Stimulated activated CD4-positive, alpha-beta T cell treated with anti-CD3 and anti-CD28 coated beads, Interleukin-2, amount 100 ng/mL, for 48 hours (primary cell): Measurements from ENCODE around the gene MMP23B.

ENCODE experiments used
- DNase-seq, 2 donors: peaks; one replicate each; pipeline ENCODE4 v3.0.0-alpha.2; 2020

The MMP23B gene

DNA sequence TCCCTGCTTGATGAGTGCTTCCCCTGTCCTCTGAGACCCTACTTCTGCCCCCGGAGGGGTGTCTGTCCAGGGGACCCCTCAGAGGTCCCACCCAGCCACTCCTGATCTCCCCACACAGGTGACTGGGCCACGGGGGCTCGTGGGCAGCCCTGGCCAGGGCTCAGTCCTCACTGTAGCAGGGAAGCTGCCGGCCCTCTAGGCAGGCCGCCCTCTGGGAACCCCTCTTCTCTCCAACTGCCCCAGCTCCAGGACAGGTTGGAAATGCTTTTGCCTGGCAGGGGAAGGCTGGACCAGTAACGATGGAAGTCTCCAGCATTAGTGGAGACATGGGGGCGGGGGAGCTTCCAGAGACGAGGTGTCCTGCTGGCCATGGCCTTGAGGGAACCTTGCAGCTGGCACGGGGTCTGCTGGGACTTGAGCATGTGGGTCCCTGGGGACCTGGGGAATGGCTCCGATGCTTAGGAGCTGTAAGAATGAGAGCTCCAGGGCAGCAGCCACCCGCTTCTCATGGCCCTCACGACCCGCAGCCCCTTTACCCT, 28.9 kb upstream of the MMP23B start:
- no peak for DNase-seq

DNA sequence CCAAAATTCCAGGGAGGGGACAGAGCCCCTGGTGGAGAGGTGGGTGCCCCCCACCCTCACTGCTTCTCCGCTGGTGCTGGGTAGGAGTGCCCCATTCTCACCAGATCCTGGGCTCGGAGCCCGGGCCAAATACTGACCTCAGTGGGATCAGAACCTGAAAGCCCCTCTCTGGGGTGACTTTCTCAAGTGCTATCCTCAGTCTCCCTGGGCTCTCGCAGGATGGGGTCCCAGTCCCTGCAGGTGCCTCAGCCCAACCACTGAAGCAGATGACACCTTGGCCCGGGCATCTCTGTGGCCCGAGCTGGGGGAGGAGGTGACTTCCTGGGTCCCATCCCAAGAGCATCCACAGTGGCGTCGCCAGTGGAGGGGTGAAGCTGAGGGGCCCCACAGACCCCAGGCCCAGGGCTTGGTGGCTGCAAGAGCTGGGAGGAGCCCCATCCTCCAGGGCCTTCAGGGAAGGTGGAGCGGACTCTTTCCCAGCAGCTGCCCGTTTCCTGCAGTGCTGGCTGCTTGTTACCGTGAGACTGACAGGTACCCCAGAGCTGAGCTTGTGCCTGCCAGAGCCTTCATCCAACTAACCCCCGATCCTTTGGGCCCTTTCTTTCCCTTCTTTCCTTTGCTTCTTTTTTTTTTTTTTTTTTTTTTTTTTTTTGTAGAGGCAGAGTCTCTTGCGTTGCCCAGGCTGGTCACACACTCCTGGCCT, 28.2 kb upstream of the MMP23B start:
- DNase-seq, result no peak

DNA sequence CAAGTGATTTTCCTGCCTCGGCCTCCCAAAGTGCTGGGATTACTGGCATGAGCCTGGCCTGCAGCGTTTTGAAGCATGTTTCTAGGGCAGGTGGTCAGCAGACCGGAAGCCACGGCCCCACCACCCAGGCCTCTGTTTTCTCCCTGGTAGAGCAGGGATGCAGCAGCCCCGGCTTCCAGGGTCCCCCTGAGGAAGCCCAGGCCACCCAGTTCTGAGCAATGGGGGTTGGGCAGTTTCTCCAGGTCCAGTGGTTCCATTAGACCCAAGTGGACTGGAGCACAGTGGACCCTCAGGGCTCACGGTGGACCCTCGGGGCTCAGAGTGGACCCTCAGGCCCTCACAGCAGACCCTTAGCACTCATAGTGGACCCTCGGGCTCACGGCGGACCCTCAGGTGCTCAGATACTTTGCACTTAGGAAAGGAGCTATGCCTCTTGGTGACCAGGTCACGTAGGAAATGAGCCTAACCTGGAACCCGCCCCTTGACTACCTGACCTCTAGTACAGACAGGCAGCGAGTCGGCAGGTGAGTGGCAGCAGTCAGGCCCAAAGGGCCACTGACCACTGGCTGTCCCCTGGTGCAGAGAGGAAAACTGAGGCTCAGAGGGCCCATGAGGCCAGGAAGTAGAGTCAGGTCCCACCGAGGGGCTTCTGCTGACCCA, 27.5 kb upstream of the MMP23B start:
- DNase-seq, result no peak

DNA sequence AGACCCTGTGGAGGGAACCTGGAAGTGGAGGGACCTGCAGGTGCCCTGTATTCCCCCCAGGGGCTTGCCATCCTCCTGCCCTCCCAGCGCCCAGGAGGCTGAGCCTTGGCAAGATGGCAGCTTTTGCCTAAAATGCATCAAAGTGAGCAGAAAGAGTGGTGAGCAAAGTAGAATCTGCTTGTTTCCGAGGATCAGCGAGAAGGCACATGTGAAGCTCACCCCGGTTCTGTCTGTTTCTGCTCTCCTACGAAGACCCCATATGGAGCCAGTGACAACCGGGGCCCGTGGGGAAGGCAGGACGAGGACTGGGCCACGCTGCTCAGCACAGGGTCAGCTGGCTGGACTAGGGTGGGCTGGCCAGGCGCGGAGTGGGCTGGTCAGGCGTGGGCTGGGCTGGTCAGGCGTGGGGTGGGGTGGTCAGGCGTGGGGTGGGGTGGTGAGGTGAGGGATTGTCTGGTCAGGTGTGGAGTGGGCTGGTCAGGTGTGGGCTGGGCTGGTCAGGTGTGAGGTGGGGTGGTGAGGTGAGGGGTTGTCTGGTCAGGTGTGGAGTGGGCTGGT, 26.9 kb upstream of the MMP23B start:
- DNase-seq, result no peak

DNA sequence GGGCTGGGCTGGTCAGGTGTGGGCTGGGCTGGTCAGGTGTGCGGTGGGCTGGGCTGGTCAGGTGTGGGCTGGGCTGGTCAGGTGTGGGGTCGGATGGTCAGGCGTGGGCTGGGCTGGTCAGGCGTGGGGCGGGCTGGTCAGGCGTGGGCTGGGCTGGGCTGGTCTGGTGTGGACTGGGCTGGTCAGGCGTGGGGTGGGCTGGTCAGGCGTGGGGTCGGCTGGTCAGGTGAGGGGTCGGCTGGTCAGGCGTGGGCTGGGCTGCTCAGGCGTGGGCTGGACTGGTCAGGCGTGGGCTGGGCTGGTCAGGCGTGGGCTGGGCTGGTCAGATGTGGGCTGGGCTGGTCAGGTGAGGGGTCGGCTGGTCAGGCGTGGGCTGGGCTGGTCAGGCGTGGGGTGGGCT, 26.2 kb upstream of the MMP23B start:
- no peak for DNase-seq

DNA sequence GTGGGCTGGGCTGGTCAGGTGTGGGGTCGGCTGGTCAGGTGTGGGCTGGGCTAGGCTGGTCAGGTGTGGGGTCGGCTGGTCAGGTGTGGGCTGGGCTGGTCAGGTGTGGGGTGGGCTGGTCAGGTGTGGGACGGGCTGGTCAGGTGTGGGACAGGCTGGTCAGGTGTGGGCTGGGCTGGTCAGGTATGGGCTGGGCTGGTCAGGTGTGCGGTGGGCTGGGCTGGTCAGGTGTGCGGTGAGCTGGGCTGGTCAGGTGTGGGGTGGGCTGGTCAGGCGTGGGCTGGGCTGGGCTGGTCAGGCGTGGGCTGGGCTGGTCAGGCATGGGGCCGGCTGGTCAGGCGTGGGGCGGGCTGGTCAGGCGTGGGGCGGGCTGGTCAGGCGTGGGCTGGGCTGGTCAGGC, 25.7 kb upstream of the MMP23B start:
- DNase-seq, result no peak

- no peak for DNase-seq
These were observed 22.0 kb upstream of the MMP23B start for GRCh38 chr1:1609822-1610485.

- DNase-seq, result no peak
These were observed 21.2 kb upstream of the MMP23B start for GRCh38 chr1:1610796-1611195.

GRCh38 chr1:1612104-1612400, 19.9 kb upstream of the MMP23B start:
- no peak for DNase-seq

- no peak for DNase-seq
These were observed 18.4 kb upstream of the MMP23B start for GRCh38 chr1:1613509-1614082.

GRCh38 chr1:1614204-1614953, 17.6 kb upstream of the MMP23B start:
- DNase-seq, result peak; percentile 41 to 53

- no peak for DNase-seq
These were observed 17.1 kb upstream of the MMP23B start for GRCh38 chr1:1614954-1615255.

DNA sequence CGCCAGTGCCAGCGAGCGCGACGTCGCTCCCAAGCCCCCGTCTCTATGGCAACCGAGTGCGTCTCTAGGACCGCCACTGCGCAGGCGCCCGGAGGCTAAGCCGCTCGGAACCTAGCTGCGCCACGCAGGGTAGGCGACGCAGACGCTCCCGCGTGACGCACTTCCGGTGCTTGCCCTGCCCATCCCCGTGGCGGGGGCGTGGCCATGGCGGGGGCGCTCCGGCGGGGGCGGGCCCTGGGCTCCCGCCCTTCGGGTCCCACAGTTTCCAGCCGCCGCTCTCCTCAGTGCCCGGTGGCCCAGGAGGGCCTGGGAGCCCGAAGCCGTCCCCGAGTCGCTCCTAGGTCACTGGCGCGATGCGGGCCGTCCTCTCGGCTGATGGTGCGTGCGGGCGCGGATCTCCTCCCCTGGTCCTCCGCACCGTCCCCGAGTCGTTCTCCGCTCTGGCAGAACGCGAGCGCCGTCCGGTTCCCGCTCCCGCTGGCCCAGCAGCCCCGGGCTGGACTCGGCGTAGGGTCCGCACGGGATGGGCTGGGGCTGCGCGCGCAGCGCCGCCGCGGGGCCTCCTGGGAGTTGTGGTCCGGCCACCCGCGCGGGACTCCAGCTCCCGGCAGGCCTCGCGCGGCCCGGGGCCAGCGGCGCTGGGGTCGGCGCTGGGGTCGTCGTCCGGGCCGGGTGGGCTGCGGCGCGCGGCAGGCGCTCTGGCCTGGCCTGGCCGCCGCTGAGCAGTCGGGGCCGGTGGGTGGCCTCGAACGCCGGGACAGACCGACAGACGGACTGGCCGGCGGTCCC, 16.5 kb upstream of the MMP23B start, which contains the start of gene MIB2:
MIB2 (plus strand) TSS at position 245 of the 789 bp plus-strand sequence. CDS start 7,953 bp downstream, outside the sequence.
- DNase-seq, result peak; percentile 97 to 98

GRCh38 chr1:1616045-1616790, 15.8 kb upstream of the MMP23B start:
- DNase-seq, result no peak

DNA sequence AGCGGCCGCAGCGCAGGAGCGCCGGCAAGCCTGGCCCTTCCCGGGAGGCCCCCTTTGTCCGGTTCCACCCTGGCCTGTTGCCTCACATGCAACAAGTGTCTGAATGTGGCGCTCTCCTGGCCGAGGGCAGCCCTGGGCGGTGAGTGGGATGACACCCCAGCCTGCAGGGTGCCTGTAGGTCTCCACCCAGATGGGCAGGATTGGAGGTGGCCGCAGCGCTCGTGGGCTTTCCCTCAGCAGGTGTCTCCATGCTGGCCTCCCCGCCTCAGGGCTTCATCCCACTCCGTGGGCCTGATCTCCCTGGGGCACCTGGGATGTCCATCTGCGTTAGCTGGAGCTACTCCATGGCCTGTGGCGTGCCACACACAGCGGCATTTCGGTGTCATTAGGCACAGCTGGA, 15.1 kb upstream of the MMP23B start:
- no peak for DNase-seq

DNA sequence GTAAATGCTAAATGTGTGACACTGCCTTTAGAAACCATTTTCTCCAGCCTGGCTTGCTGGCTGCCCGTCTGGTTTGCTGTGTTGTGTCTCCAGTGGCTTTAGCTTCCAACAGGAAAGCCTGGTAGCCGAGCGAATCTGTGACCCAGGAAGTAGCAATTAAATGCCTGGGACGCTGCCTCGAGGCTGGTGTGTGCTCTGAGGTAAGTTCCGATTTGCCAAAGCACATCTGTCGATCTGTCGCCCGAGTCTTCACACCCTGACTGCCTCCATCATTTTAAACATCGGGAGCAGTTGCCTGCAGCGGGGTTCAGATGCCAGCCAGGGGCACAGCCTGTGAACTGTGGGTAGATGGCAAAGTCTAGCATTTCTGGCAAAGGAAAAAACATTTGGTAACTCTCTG, 14.5 kb upstream of the MMP23B start:
- no peak for DNase-seq

- DNase-seq, result no peak
These were observed 14.0 kb upstream of the MMP23B start for GRCh38 chr1:1617925-1618324.

GRCh38 chr1:1618396-1619068, 13.4 kb upstream of the MMP23B start:
- DNase-seq, result no peak

DNA sequence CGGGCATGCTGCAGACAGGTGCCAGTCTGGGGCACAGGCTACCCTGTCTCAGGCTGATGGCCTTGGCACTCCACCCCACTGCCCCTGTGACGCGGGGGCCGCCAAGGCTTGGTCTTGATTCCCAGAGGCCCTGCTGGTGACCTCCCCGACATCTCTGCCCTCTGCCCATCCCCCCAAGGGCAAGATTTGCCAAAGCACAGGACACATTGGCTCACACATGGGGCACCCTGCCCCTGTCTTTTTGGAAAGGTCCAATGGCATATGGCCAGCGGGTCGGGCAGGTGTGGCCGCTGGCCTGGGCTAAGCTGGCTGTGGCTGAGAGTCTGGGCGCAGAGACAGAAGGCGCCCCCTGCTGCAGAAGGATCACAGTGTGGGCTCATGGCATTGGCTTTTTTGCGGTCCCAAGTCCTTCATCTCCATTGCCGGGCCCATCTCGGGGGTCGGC, 12.0 kb upstream of the MMP23B start:
- DNase-seq, result no peak

DNA sequence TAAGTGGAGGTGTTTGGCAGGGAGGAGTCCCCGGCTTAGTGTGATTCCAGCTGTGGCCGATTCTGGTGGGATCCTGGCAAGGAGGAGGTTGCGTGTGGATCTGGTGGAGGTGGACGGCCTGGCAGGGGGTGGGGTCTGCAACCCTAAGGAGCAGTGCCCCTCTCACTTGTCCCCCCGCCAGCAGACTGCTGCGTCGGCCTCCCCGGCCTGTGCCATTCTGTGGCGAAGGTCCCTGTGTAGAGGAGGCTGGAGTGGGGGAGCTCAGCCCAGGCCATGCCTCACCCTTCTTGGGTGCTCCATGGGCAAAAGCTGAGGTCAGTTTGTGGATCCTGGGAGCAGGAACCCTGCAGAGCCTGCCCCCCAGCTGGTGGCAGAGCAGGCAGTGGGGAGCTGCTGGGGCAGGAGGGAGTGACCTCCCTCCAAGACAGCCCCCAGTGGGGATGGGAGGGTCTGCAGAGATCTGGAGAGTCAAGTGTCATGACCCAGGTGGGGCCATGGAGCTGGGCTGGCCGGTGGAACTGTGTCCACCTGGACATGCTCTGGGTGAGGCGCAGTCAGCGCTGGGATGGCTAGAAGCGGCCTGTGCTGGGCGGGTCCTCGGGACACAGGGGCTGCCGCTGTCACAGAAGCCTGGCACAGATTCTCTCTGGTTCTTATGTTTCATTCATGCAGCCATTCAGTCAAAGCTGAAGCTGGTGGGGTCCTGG, 11.4 kb upstream of the MMP23B start:
- no peak for DNase-seq
